HepG2 (cell line): ENCODE data around the gene SASH1. TPM values are rescaled to one million over a fixed set of nuclear protein-coding genes. Genes with fewer than 3 reads are reported as not detected.
A peak's percentile ranks its signal among the peaks of the same experiment; 100 is the strongest.

ENCODE experiments used
- ATAC-seq: fragments of 200-7000 bp; cut with Tn5 transposase; 3 replicates; pipeline ENCODE4 v1.9.1; 2020; ENCODE audit warnings: mild to moderate bottlenecking, moderate library complexity
- BruUV-seq: library from RNA; stranded (reverse); fragments of 400-500 nt; replicated peaks from 2 replicates; lab custom pipeline; 2021; lab: Mats Ljungman, UMichigan
- CTCF ChIA-PET: fragments of 300-600 bp; formaldehyde crosslinking; extraction: SDS; loops from one replicate; lab custom pipeline; 2021; ENCODE audit warnings: low total read pairs, inconsistent platforms, low intra/inter-chr PET ratio; lab: Yijun Ruan, JAX
- POLR2A ChIA-PET: fragments of 350-600 bp; sonication (Branson Sonifier 250); formaldehyde crosslinking; loops from one replicate; lab custom pipeline; 2020; ENCODE audit warnings: antibody characterized with exemption, inconsistent platforms; lab: Yijun Ruan, JAX
- DNase-seq: peaks from one replicate; pipeline ENCODE4 v3.0.0-alpha.2; 2015; ENCODE audit warnings: low spot score
- FAIRE-seq: peaks from 3 replicates; lab custom pipeline; 2011; peaks lifted over from hg19 to GRCh38; lab: Jason Lieb, UNC
- H2AFZ ChIP-seq: one replicate; pipeline ENCODE4 v1.6.1; 2011; ENCODE audit warnings: low read length, inconsistent platforms
- H3K27ac ChIP-seq: fragments of 300-600 bp; 3 replicates; pipeline ENCODE4 v1.8.0; 2011; ENCODE audit warnings: mixed run types, mild to moderate bottlenecking, mixed read lengths, low read length, inconsistent platforms; ENCODE audit not compliant: insufficient read depth; ENCODE audit errors: extremely low read length
- H3K27me3 ChIP-seq, 2 experiments: fragments of 200-600 bp in 1 of 2; 2 replicates in 1 of 2; 3 replicates in 1 of 2; pipeline versions ENCODE4 v1.6.0 to v1.8.0; 2011; ENCODE audit warnings: low read length in 2 of 2, mild to moderate bottlenecking in 2 of 2, moderate library complexity in 2 of 2, inconsistent platforms in 1 of 2; ENCODE audit not compliant: insufficient read depth in 2 of 2, control insufficient read depth in 1 of 2
- H3K36me3 ChIP-seq, 2 experiments: fragments of 200-600 bp in 1 of 2; replicated peaks in 1 of 2; 2 replicates in 1 of 2; 3 replicates in 1 of 2; pipeline versions ENCODE4 v1.5.1 to v1.8.0; 2011; ENCODE audit warnings: low read length in 2 of 2, inconsistent platforms in 1 of 2; ENCODE audit not compliant: insufficient read depth in 2 of 2, control insufficient read depth in 1 of 2
- H3K4me1 ChIP-seq: 2 replicates; pipeline ENCODE4 v1.5.1; 2012; ENCODE audit warnings: low read length, inconsistent platforms; ENCODE audit not compliant: insufficient read depth
- H3K4me2 ChIP-seq: 2 replicates; pipeline ENCODE4 v1.6.0; 2011; ENCODE audit warnings: low read depth, low read length, inconsistent platforms
- H3K4me3 ChIP-seq, 3 experiments: fragments of 200-600 bp in 1 of 3; sonication (generic), shearing (Covaris generic) in 1 of 3; replicated peaks in 1 of 3; 2 replicates each; pipeline ENCODE4 v1.5.1; 2011 to 2016; ENCODE audit warnings: low read length in 3 of 3, inconsistent platforms in 2 of 3, low read depth in 2 of 3, mild to moderate bottlenecking in 2 of 3, control low read depth in 1 of 3, mixed read lengths in 1 of 3; ENCODE audit not compliant: insufficient read depth in 1 of 3
- H3K79me2 ChIP-seq: one replicate; pipeline ENCODE4 v1.6.1; 2011; ENCODE audit warnings: low read length, inconsistent platforms; ENCODE audit not compliant: insufficient read depth
- H3K9ac ChIP-seq: 2 replicates; pipeline ENCODE4 v1.6.0; 2011; ENCODE audit warnings: mild to moderate bottlenecking, low read depth, low read length, inconsistent platforms; ENCODE audit not compliant: insufficient read depth
- H3K9me3 ChIP-seq: 2 replicates; pipeline ENCODE4 v1.5.1; 2012; ENCODE audit warnings: mild to moderate bottlenecking, low read length
- H4K20me1 ChIP-seq: 2 replicates; pipeline ENCODE4 v1.6.0; 2011; ENCODE audit warnings: inconsistent platforms, mild to moderate bottlenecking, low read length, moderate library complexity; ENCODE audit not compliant: insufficient read depth
- CBFB ChIP-seq: sonication (generic); formaldehyde crosslinking; IDR thresholded peaks from 2 replicates; pipeline ENCODE4 v1.4.0; 2020; ENCODE audit warnings: missing genetic modification reagents
- DPF2 ChIP-seq: sonication (generic); formaldehyde crosslinking; IDR thresholded peaks from 2 replicates; pipeline ENCODE4 v1.4.0; 2020; ENCODE audit warnings: mild to moderate bottlenecking, low read depth, missing genetic modification reagents, borderline replicate concordance
- MAFK ChIP-seq, 2 experiments: IDR thresholded peaks in 1 of 2; conservative IDR thresholded peaks in 1 of 2; 2 replicates each; pipeline ENCODE4 v1.6.1; 2011; ENCODE audit warnings: improper control_type of control experiment in 2 of 2, low read length in 2 of 2
- NCOA2 ChIP-seq: sonication (generic); formaldehyde crosslinking; IDR thresholded peaks from 2 replicates; pipeline ENCODE4 v1.8.0; 2022; ENCODE audit warnings: inconsistent platforms
- RELA ChIP-seq: sonication (generic); formaldehyde crosslinking; IDR thresholded peaks from 2 replicates; pipeline ENCODE4 v1.4.0; 2020; ENCODE audit warnings: missing genetic modification reagents
- ZNF143 ChIP-seq: sonication (generic); formaldehyde crosslinking; IDR thresholded peaks from 2 replicates; pipeline ENCODE4 v1.4.0; 2020; ENCODE audit warnings: missing genetic modification reagents
- ZNF841 ChIP-seq: sonication (generic); formaldehyde crosslinking; IDR thresholded peaks from 2 replicates; pipeline ENCODE4 v1.8.1; 2023; ENCODE audit warnings: missing genetic modification reagents, borderline replicate concordance
- ZUFSP ChIP-seq: sonication (generic); formaldehyde crosslinking; IDR thresholded peaks from 2 replicates; pipeline ENCODE4 v1.9.0; 2021; ENCODE audit warnings: missing genetic modification reagents, mild to moderate bottlenecking, borderline replicate concordance
- WGBS: methylation state at CpG from one replicate; pipeline ENCODE4 v1.1.6; 2017; ENCODE audit warnings: low lambda C conversion rate; 5-methylcytosine and 5-hydroxymethylcytosine counted together
- in situ Hi-C: cut with HindIII; loops from 2 replicates; pipeline ENCODE4 v1.10.0; 2017; ENCODE audit warnings: low pct_unique_long_range_greater_than_20kb; ENCODE audit not compliant: extremely low pct_ligation_motif_present
- intact Hi-C: fragments of 100-400 bp; cut with micrococcal nuclease; formaldehyde crosslinking; loops from one replicate; pipeline ENCODE4 v1.10.0; 2022; ENCODE audit not compliant: unreplicated experiment
- polyA plus RNA-seq, 8 experiments: library from polyadenylated mRNA; depleted of rRNA in 3 of 8; stranded (reverse) in 7 of 8; unstranded in 1 of 8; fragments of >200 nt; fragmentation: Illumina TruSeq in 4 of 8; extraction: Trizol in 4 of 8; gene quantifications; 2 replicates each; pipeline versions ENCODE4 v1.2.1 to v1.2.3, GENCODE V29; 2011 to 2016; ENCODE audit warnings: low read depth in 4 of 8, missing spikeins in 1 of 8, mixed read lengths in 1 of 8; ENCODE audit not compliant: insufficient read depth in 1 of 8
- total RNA-seq, 5 experiments: library from RNA; depleted of rRNA; stranded (reverse); fragments of >200 nt; fragmentation: Illumina TruSeq; extraction: Trizol; gene quantifications; 2 replicates each; pipeline ENCODE4 v1.2.3, GENCODE V29; 2016; ENCODE audit warnings: low read depth in 1 of 5
- TF ChIP-seq, protein P1 (sequence below): sonication (generic); formaldehyde crosslinking; IDR thresholded peaks from 2 replicates; pipeline ENCODE4 v1.4.0; 2020; ENCODE audit warnings: mild to moderate bottlenecking, missing genetic modification reagents

Gene SASH1
- total and polyA plus RNA-seq, 2 of the 13 experiments (the other 11 are each of a cell fraction or from before 2014, with no cell fraction given) = 7.5 to 8.2 TPM

- H4K20me1 ChIP-seq = no peaks in the 10 kb centered on the region
- intact Hi-C loops (loop anchor here (10.0 kb wide), 1 partner anchor 1075 kb away; no protein-coding TSS in a partner anchor), in situ Hi-C loops (no loop called here)
- TF ChIP-seq ZUFSP (CRISPR knock-in tag) = no peak
- TF ChIP-seq MAFK (conservative IDR thresholded peaks at IDR 0.05 in 1 of 2, IDR thresholded peaks at IDR 0.05 in 1 of 2; ENCODE audit: low read length in 2 of 2) = 0 out of 4 replicates have a peak, but pooled peaks of 1 of the 2 experiments have one; percentile 13
- no peak for TF ChIP-seq RELA (CRISPR knock-in tag)
- WGBS = 92% methylated on average over 8 of the region's 8 CpGs
- H3K79me2 ChIP-seq = no peaks in the 10 kb centered on the region
- H2AFZ ChIP-seq = no peak overlapping the region
- H3K36me3 ChIP-seq = peaks cover 3 to 38% of the 10 kb centered on the region in 2 experiments; a peak in 4 of 5 replicates
- ChIA-PET CTCF (no interaction called here), POLR2A (no interaction called here)
- no TSS peak for BruUV-seq
- no peak overlapping the region for H3K27ac ChIP-seq
- no peaks in the 10 kb centered on the region for H3K4me1 ChIP-seq
- no peak for DNase-seq
- no peaks in the 10 kb centered on the region for H3K27me3 ChIP-seq
- ATAC-seq = no peak
- H3K4me3 ChIP-seq = no peak overlapping the region
- no peak overlapping the region for H3K4me2 ChIP-seq
- no peaks in the 10 kb centered on the region for H3K9me3 ChIP-seq
- FAIRE-seq = no peak
- no peak overlapping the region for H3K9ac ChIP-seq
Observed at GRCh38 chr6:148470156-148470555, 127.5 kb downstream of the SASH1 start.

GRCh38 chr6:148470606-148471465 is 128.2 kb downstream of the SASH1 start:
- in situ Hi-C loops (no loop called here), intact Hi-C loops (loop anchor here (10.0 kb wide), 1 partner anchor 1076 kb away; no protein-coding TSS in a partner anchor)
- Histone ChIP-seq H3K9ac (no peak overlapping the region), H3K9me3 (no peaks in the 10 kb centered on the region), H3K4me3 (no peak overlapping the region), H3K27ac (no peak overlapping the region), H2AFZ (no peak overlapping the region), H3K36me3 (peaks cover 5 to 42% of the 10 kb centered on the region in 2 experiments; a peak in 4 of 5 replicates), H3K4me1 (no peaks in the 10 kb centered on the region), H4K20me1 (no peaks in the 10 kb centered on the region), H3K79me2 (no peaks in the 10 kb centered on the region), H3K4me2 (no peak overlapping the region), H3K27me3 (no peaks in the 10 kb centered on the region)
- no peak for ATAC-seq
- ChIA-PET POLR2A (no interaction called here), CTCF (no interaction called here)
- BruUV-seq = no TSS peak
- no peak for DNase-seq
- no peak for FAIRE-seq
- 96% methylated on average over 10 of the region's 10 CpGs for WGBS
- TF ChIP-seq DPF2 (CRISPR knock-in tag) = no peak
- TF ChIP-seq ZNF143 = no peak
- TF ChIP-seq NCOA2 = no peak
- TF ChIP-seq ZNF841 (CRISPR knock-in tag) = no peak
- TF ChIP-seq CBFB (CRISPR knock-in tag) = no peak
- TF ChIP-seq, protein P1, sequence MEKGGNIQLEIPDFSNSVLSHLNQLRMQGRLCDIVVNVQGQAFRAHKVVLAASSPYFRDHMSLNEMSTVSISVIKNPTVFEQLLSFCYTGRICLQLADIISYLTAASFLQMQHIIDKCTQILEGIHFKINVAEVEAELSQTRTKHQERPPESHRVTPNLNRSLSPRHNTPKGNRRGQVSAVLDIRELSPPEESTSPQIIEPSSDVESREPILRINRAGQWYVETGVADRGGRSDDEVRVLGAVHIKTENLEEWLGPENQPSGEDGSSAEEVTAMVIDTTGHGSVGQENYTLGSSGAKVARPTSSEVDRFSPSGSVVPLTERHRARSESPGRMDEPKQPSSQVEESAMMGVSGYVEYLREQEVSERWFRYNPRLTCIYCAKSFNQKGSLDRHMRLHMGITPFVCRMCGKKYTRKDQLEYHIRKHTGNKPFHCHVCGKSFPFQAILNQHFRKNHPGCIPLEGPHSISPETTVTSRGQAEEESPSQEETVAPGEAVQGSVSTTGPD (CRISPR knock-in tag) = no peak
